Esophagus muscularis mucosa (tissue), 3 donors: ENCODE measurements around the gene SH2D5.

ENCODE experiments used
- EP300 ChIP-seq: sonication (generic); formaldehyde crosslinking; IDR thresholded peaks from one replicate; pipeline ENCODE4 v1.6.1; 2017; ENCODE audit warnings: antibody characterized with exemption
- TF ChIP-seq, protein P1 (sequence below), 3 experiments: fragments of 200-600 bp in 2 of 3; fragments of 450-650 bp in 1 of 3; sonication (generic) in 2 of 3; IDR thresholded peaks; one replicate each; pipeline ENCODE4 v1.5.1; 2017 to 2019; ENCODE audit warnings: antibody characterized with exemption in 3 of 3, mild to moderate bottlenecking in 2 of 3, moderate library complexity in 1 of 3

DNA sequence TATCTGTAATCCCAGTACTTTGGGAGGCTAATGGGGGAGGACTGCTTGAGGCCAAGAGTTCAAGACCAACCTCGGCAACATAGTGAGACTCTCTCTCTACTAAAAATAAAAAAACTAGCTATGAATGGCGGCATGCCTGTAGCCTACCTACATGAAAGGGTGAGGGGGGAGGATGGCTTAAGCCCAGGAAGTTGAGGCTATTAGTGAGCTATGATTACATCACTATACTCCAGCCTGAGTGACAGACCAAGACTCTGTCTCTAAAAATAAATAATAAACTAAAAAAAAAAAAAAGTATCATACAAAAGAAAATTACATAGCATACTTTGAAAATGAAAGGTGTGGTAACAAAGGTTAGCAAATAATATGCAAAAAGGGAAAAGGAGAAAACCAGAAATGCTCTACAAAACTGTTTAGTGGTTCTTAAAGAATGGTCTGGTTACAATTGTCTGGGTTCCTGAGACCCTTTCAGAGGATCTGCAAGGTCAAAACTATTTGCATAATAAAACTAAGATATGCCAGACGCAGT lies 19.0 kb upstream of the SH2D5 start:
- TF ChIP-seq, protein P1, sequence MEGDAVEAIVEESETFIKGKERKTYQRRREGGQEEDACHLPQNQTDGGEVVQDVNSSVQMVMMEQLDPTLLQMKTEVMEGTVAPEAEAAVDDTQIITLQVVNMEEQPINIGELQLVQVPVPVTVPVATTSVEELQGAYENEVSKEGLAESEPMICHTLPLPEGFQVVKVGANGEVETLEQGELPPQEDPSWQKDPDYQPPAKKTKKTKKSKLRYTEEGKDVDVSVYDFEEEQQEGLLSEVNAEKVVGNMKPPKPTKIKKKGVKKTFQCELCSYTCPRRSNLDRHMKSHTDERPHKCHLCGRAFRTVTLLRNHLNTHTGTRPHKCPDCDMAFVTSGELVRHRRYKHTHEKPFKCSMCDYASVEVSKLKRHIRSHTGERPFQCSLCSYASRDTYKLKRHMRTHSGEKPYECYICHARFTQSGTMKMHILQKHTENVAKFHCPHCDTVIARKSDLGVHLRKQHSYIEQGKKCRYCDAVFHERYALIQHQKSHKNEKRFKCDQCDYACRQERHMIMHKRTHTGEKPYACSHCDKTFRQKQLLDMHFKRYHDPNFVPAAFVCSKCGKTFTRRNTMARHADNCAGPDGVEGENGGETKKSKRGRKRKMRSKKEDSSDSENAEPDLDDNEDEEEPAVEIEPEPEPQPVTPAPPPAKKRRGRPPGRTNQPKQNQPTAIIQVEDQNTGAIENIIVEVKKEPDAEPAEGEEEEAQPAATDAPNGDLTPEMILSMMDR (IDR thresholded peaks at IDR 0.05), result no peak
- TF ChIP-seq EP300, result no peak
